Measurements from ENCODE around the gene SH3GLB2. TPM values are rescaled to one million over a fixed set of nuclear protein-coding genes. Genes with fewer than 3 reads are reported as not detected.
"Not testable (repeated sequence)": the region's sequence is repeated elsewhere in the genome, so short reads cannot be mapped to it uniquely, and the experiment has no call there.

SH3GLB2 gene
- total RNA-seq, 1 donor from 2014 or later, result 63.8 TPM

DNA sequence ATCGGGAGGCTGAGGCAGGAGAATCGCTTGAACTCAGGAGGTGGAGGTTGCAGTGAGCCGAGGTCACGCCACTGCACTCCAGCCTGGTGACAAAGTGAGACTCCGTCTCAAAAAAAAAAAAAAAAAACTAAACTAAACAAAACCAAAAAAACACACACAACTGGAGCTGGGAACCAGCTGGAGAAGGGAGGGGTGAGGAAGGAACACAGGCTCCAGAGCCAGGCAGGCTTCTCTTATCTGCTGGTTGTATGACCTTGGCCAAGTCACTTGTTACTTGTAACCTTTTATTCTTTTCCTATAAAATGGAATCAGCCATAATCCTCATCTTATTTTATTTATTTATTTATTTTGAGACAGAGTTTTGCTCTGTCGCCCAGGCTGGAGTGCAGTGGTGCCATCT is 24.0 kb downstream of the SH3GLB2 start:
- DNase-seq (ENCODE audit: extremely low read depth, low read depth, low spot score), result not testable (repeated sequence)

DNA sequence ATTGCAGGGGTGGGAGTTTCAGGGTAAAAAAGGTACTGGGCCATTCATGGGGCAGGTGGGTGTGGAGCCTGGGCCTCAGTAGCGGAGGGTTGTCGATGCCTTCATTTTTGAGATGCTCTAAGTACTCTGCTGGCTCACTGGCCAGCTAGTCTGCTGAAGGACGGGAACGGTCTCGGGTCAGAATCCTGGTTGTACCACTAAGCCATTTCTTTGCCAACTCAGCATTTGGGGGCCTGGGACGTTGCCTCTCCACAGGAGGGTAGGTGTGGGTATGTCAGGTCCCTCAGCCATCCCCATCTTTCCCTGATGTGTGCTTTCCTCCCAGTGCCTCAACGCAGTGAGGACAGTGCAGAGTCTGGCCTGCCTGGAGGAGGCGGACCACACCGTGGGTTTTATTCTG is 25.1 kb downstream of the SH3GLB2 start:
- DNase-seq (ENCODE audit: extremely low read depth, low read depth, low spot score), result no peak

DNA sequence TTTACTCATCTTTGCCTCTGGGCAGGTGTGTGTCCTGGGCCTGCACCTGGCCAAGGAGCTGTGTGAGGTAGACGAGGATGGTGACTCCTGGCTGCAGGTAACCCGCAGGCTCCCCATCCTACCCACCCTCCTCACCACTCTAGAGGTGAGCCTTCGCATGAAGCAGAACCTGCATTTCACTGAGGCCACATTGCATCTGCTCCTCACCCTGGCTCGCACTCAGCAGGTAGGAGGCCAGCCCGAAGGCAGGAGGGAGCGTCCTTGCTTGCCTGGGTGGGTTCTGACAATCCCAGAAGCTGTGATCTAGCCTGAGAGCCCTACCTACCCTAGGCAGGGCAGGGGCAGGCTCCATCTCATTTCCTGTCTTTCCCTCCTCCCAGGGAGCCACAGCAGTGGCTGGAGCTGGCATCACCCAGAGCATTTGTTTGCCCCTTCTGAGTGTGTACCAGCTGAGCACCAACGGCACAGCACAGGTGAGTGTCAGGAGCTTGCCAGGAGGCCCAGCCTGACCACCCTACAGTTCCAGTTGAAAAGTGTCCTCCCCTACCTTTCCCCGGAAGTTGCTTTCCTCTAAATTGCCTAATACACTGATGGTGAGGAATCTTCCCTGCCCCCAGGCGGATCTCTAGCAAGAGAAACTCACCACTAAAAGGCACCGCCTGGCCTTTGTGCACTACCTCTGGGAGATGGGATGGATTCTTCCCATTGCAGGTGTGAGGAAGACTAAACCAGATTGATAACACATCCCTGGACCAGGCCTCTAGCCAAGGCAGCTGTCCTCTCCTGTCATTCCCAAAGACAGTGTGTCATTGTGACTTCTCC is 26.4 kb downstream of the SH3GLB2 start:
- no peak for DNase-seq (ENCODE audit: extremely low read depth, low read depth, low spot score)

DNA sequence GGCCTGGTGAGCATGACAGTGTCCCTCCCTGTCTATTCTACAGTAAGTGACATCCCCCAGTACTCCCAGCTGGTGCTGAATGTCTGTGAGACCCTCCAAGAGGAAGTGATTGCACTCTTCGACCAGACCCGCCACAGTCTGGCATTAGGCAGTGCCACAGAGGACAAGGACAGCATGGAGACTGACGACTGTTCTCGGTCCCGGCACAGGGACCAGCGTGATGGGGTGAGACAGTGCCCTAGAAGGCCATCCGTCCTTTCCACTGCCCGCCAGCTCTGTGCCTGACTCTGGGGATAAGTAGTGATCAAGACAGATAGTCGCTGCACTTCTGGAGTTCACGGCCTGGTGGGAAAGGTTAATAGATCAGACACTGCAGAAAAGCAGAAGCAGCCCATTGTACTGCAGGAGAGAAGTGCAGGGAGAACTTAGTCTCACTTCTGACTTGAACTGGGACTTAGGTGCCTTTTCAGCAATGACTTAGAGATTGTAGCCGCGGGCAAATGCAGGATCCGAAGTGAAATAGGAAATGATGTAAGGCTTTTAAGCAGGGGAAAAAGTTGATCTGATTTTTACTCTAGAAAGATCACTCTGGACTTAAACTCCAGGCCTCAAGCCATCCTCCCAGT is 28.4 kb downstream of the SH3GLB2 start:
- no peak for DNase-seq (ENCODE audit: extremely low read depth, low read depth, low spot score)

DNA sequence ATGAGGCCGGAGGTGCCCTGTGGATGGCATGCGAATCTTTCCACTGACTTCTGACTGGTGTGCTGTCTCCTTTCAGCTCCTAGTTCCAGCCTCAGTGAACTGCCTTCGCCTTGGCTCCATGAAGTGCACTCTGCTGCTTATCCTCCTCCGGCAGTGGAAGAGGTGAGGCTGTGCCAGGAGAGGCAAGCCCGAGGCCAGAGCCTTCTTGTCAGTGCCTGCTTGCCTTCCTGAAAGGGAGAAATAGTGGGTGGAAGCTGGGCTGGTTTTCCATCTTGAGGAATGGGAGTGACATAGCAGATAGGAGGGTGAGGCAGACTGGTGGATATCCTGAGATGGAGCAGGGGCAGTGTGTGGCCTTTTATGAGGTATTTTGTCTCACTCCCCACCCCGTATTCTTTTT is 29.7 kb downstream of the SH3GLB2 start:
- no peak for DNase-seq (ENCODE audit: extremely low read depth, low read depth, low spot score)

DNA sequence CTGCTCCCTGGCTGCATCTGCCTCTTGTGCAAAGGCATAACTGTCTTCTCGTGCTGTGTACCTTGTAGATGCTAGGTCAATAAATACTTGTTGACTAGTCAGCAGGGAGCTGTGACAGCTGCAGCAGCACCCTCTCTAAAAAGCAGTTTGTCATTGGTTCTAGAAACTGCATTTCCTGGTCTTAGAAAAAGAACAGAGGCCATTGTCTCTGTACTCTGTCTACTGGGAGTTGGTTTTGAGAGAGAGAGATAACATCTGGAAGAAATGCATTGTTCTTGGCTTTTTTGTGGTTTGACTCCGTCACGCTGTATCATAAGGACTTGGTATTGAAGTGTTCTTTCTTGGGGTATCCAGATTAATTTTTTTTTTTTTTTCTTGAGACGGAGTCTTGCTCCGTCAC is 32.3 kb downstream of the SH3GLB2 start:
- no peak for DNase-seq (ENCODE audit: extremely low read depth, low read depth, low spot score)

DNA sequence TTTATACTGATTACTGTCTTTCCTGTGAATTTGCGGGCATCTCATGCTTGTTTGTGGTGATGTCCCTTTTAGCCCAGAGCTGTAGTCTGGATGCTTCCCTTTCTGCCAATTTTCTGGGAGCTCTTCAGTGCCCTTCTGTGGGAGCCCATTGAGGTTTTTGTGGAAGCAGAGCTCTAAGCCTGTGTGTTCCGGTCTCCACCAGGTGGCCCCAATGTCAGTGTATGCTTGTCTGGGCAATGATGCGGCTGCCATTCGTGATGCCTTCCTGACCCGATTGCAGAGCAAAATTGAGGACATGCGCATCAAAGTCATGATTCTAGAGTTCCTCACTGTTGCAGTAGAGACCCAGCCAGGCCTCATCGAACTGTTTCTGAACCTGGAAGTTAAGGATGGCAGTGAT is 35.1 kb downstream of the SH3GLB2 start:
- no peak for DNase-seq (ENCODE audit: extremely low read depth, low read depth, low spot score)

DNA sequence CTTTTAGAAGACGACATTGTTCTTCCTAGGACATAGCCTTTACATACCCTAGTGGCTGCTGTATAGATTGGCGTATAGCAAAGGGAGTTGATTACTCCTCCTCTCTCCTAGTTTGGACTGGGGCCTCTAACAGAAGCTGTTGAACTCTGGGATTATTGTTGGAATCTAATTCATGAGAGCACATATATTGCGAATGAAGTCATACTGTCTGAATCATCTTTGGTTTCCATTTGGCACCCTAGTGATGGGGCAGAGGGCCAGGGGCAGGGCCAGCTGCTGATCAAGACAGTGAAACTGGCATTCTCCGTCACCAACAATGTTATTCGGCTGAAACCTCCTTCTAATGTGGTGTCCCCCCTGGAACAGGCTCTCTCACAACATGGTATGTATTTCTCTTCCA is 40.3 kb downstream of the SH3GLB2 start:
- DNase-seq (ENCODE audit: extremely low read depth, low read depth, low spot score), result no peak

DNA sequence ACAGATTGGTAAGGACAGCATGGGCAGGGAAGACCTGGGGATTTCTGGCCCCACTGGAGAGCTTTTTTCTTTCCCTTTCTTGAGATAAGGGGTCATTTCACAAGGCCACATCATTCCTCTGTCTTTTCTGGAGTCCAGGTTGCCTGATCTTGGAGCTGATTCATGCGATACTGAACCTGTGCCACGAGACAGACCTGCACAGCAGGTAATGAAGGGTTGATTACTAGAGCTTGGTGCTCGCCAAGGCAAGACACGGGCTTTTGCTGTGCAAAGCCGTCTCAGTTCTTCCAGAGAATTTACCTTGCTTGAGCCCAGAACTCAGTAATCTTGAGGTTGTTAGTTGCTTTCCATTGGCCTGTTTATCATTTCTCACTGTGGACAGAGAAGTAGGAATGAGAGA is 41.5 kb downstream of the SH3GLB2 start:
- no peak for DNase-seq (ENCODE audit: extremely low read depth, low read depth, low spot score)

DNA sequence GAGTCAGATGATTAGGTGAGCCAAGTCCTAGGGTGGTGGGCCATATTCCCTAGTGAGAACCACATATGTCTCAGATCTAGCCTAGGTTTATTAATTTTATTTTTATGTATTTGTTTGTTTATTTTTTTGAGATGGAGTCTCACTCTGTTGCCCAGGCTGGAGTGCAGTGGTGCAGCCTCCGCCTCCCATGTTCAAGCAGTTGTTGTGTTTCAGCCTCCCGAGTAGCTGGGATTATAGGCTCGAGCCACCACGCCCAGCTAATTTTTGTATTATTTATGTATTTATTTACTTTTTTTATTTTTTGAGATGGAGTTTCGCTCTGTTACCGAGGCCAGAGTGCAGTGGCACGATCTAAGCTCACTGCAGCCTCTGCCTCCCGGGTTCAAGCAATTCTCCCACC is 44.6 kb downstream of the SH3GLB2 start:
- DNase-seq (ENCODE audit: extremely low read depth, low read depth, low spot score), result no peak

DNA sequence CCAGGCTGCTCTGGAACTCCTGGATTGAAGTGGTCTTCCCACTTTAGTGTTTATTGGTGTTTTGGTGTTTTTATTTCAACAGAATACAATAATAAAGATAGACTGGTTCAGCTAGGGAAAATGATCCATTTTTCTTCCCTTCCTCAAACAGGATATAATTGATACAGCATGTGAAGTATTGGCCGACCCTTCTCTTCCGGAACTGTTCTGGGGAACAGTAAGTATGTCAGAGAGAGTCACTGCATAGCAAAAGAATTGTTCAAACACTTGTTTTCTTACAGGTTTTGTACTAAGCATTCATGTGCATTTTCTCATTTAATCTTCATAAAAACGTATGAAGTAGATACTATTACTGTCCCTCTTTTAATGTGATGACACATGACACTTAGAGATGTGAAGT is 49.0 kb downstream of the SH3GLB2 start:
- DNase-seq (ENCODE audit: extremely low read depth, low read depth, low spot score), result no peak

DNA sequence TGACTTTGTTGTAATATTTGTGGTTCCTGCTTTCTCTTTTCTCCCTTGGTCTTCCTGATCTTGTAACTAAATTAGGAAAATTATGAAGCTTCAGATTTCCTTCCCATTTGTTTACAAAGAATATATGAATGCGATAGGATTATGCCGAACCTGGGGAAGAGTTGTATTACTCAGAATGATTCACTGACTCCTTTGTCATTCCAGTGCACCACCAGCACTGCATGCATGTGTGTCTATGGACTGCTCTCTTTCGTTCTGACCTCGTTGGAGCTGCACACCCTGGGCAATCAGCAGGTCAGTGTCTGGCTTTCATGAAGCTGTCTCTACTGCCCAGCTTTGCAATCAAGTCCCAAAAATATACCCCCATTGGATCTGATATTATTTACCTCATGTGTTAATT is 55.2 kb downstream of the SH3GLB2 start:
- no peak for DNase-seq (ENCODE audit: extremely low read depth, low read depth, low spot score)

DNA sequence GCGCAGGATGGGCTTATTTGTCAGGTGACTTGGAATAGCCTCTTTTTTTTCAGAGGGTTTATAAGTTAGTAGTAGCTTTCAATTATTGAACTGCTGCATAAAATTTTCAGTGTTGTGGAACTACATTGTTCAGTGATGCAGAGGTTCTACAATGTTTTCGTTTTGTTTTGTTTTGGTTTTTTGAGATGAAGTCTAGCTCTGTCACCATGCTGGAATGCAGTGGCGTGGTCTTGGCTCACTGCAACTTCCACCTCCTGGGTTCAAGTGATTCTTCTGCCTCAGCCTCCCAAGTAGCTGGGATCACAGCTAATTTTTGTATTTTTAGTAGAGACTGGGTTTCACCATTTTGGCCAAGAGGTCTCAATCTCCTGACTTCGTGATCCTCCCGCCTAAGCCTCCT is 58.6 kb downstream of the SH3GLB2 start:
- DNase-seq (ENCODE audit: extremely low read depth, low read depth, low spot score), result no peak

DNA sequence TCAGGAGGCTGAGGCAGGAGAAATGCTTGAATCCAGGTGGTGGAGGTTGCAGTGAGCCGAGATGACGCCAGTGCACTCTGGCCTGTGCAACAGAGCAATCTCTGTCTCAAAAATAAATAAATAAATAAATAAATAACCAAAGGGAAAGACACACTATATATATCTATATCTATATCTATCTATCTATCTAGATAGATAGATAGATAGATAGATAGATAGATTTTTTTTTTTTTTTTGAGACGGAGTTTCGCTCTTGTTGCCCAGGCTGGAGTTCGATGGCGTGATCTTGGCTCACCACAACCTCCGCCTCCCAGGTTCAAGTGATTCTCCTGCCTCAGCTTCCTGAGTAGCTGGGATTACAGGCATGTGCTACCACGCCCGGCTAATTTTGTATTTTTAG is 66.7 kb downstream of the SH3GLB2 start:
- DNase-seq (ENCODE audit: extremely low read depth, low read depth, low spot score), result not testable (repeated sequence)

Other genes with a start within 250 kb of the SH3GLB2 start
- 22.4 and 31.6 TPM in 2 replicates for gene TBC1D13, start 241.1 kb downstream of the SH3GLB2 start, total RNA-seq
- gene ENDOG, start 209.8 kb downstream of the SH3GLB2 start, total RNA-seq, result 26.3 and 38.0 TPM in 2 replicates
- gene SPOUT1, start 198.5 kb downstream of the SH3GLB2 start, total RNA-seq, result 23.8 and 28.4 TPM in 2 replicates
- gene KYAT1, start 146.4 kb downstream of the SH3GLB2 start, total RNA-seq, result 6.1 and 10.5 TPM in 2 replicates
- 114 and 116 TPM in 2 replicates for gene LRRC8A, start 146.2 kb downstream of the SH3GLB2 start, total RNA-seq
- gene PHYHD1, start 107.3 kb downstream of the SH3GLB2 start, total RNA-seq, result 0.23 and 2.9 TPM in 2 replicates
- gene DOLK, start 80.7 kb downstream of the SH3GLB2 start, total RNA-seq, result 28.1 and 32.1 TPM in 2 replicates
- 47.5 and 51.3 TPM in 2 replicates for gene NUP188, start 80.6 kb downstream of the SH3GLB2 start, total RNA-seq
- gene MIGA2, start 8.3 kb upstream of the SH3GLB2 start, total RNA-seq, result 17.5 and 23.3 TPM in 2 replicates
- 13.8 and 15.6 TPM in 2 replicates for gene DOLPP1, start 52.8 kb upstream of the SH3GLB2 start, total RNA-seq
- gene CRAT, start 82.5 kb upstream of the SH3GLB2 start, total RNA-seq, result 46.1 and 60.4 TPM in 2 replicates
- gene PTPA, start 83.1 kb upstream of the SH3GLB2 start, total RNA-seq, result 82.9 and 96.7 TPM in 2 replicates
- 21.4 and 23.3 TPM in 2 replicates for gene IER5L, start 149.9 kb upstream of the SH3GLB2 start, total RNA-seq

All from glomerular endothelial cell (primary cell).